ENCODE results near the gene IER3.

DNA sequence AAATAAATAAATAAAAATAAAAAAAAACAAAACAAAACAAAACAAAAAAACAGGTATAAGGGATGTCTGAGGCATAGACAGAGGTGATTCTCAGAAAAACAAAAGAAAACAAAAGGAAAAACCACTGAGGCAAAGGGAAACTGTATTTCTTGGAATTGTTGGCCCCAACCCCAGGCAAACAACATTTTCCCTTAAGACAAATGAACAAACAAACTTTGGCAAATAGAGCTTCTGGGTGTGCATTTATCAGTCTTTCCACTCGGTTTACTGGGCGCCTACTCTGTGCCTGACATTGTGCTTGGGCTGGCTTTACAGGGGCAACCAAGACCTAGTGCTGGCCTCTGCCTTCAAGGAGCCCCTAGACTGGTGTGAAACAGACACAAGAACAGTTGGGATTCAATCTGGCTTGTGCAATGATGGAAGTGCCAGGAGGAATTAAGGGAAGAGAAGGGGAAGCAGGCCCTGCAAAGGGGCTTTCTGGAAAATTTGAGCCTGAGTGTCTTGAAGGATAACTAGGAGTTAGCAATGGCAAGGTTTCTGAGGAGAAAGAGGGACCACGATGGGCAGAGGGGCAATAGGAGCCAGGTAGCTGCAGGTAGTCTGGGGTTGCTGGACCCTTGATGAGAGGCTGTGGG lies 33.8 kb upstream of the IER3 start:
- TF ChIP-seq, protein P1, sequence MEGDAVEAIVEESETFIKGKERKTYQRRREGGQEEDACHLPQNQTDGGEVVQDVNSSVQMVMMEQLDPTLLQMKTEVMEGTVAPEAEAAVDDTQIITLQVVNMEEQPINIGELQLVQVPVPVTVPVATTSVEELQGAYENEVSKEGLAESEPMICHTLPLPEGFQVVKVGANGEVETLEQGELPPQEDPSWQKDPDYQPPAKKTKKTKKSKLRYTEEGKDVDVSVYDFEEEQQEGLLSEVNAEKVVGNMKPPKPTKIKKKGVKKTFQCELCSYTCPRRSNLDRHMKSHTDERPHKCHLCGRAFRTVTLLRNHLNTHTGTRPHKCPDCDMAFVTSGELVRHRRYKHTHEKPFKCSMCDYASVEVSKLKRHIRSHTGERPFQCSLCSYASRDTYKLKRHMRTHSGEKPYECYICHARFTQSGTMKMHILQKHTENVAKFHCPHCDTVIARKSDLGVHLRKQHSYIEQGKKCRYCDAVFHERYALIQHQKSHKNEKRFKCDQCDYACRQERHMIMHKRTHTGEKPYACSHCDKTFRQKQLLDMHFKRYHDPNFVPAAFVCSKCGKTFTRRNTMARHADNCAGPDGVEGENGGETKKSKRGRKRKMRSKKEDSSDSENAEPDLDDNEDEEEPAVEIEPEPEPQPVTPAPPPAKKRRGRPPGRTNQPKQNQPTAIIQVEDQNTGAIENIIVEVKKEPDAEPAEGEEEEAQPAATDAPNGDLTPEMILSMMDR (IDR thresholded peaks at IDR 0.05 in 8 of 11, conservative IDR thresholded peaks at IDR 0.05 in 3 of 11), result no peak
- TF ChIP-seq POLR2AphosphoS5 (IDR thresholded peaks at IDR 0.05) (no peak), POLR2A (IDR thresholded peaks at IDR 0.05) (no peak)

Measured in spleen (tissue), 7 donors.